GM23338 (cell line): Measurements from ENCODE around the gene VEGFB.

Source experiments
- EZH2 ChIP-seq: fragments of 200-600 bp; sonication (generic); IDR thresholded peaks from one replicate; pipeline ENCODE4 v1.8.0; 2017; ENCODE audit warnings: antibody characterized with exemption, mild to moderate bottlenecking, low read depth; ENCODE audit not compliant: unreplicated experiment
- POLR2AphosphoS5 ChIP-seq: IDR thresholded peaks from 2 replicates; pipeline ENCODE4 v1.6.1; 2016; ENCODE audit warnings: antibody characterized with exemption, low read depth
- TF ChIP-seq, protein P1 (sequence below), 2 experiments: fragments of 200-600 bp in 1 of 2; sonication (generic) in 1 of 2; conservative IDR thresholded peaks; 2 replicates each; pipeline versions ENCODE4 v1.5.1 to v1.6.1; 2016 to 2017; ENCODE audit warnings: antibody characterized with exemption in 2 of 2, low read depth in 2 of 2, mild to moderate bottlenecking in 2 of 2, moderate library complexity in 1 of 2

DNA sequence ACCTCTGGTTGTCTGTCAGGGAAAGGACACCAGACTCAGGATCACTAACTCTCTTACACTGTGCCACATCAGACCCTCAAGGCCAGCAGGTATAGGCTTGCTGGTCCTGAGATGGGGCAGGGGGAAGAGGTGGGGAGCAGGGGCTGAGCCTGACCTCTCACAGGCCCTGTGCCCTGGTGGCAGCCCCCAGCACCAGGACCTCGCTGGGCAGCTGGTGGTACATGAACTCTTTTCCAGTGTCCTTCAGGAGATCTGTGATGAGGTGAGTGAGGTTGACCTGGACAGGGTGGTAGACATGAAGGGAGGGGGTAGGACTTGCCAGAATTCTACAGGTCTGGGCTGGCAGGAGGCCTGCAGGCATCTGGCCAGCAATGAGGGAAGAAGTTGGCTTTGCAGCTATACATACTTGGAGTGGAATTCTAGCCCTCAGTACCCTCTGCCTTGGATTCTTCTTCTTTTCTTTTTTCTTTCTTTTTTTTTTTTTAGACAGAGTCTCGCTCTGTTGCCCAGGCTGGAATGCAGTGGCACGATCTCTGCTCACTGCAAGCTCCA lies 6.9 kb upstream of the VEGFB start:
- TF ChIP-seq, protein P1, sequence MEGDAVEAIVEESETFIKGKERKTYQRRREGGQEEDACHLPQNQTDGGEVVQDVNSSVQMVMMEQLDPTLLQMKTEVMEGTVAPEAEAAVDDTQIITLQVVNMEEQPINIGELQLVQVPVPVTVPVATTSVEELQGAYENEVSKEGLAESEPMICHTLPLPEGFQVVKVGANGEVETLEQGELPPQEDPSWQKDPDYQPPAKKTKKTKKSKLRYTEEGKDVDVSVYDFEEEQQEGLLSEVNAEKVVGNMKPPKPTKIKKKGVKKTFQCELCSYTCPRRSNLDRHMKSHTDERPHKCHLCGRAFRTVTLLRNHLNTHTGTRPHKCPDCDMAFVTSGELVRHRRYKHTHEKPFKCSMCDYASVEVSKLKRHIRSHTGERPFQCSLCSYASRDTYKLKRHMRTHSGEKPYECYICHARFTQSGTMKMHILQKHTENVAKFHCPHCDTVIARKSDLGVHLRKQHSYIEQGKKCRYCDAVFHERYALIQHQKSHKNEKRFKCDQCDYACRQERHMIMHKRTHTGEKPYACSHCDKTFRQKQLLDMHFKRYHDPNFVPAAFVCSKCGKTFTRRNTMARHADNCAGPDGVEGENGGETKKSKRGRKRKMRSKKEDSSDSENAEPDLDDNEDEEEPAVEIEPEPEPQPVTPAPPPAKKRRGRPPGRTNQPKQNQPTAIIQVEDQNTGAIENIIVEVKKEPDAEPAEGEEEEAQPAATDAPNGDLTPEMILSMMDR (conservative IDR thresholded peaks at IDR 0.05; ENCODE audit: low read depth in 2 of 2) = no peak
- TF ChIP-seq POLR2AphosphoS5 (no peak), EZH2 (no peak)
